ENCODE results near the gene FNIP1. TPM values are rescaled to one million over a fixed set of nuclear protein-coding genes. Genes with fewer than 3 reads are reported as not detected.

The FNIP1 gene
- total and polyA plus RNA-seq, 2 experiments from 2014 or later = 20.7 to 73.4 TPM

DNA sequence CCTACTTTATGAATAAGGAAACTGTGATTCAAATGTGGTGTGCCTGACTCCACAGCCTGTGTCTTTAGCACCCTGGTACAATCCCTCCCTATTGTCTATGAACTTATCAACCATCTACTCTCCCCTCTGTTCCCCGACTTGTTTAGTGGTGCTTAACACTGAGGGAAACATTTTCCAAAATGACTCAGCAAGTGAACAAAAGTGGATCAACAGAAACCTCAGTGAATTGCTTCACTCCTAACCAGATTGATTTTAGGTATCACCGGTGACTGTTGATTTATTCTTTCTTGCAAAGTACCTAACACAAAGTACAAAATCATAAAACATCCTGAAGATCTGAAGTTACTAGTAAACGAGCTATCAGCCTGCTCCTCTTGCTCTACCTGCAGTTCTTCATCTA is 119.7 kb downstream of the FNIP1 start:
- H3K4me2 ChIP-seq = no peak overlapping the region
- no peak overlapping the region for H3K27ac ChIP-seq
- TF ChIP-seq EZH2 (IDR thresholded peaks at IDR 0.05; ENCODE audit: borderline replicate concordance) = no peak
- no peak for TF ChIP-seq EZH2phosphoT487 (IDR thresholded peaks at IDR 0.05; ENCODE audit: low read depth, severe bottlenecking, unreplicated experiment)
- TF ChIP-seq CTCF (IDR thresholded peaks at IDR 0.05; ENCODE audit: poor library complexity) = no peak
- H4K20me1 ChIP-seq (ENCODE audit: insufficient read depth, poor library complexity, severe bottlenecking) = no peaks in the 10 kb centered on the region
- no peaks in the 10 kb centered on the region for H3K9me2 ChIP-seq (replicated peaks; ENCODE audit: insufficient read depth)
- DNase-seq (ENCODE audit: low spot score) = no peak
- no peaks in the 10 kb centered on the region for H3K27me3 ChIP-seq
- H2AFZ ChIP-seq = no peak overlapping the region
- 84% methylated on average over 3 of the region's 3 CpGs for WGBS (ENCODE audit: low lambda C conversion rate, missing lambda C conversion rate)
- no peaks in the 10 kb centered on the region for H3K79me2 ChIP-seq
- H3K36me3 ChIP-seq (replicated peaks; ENCODE audit: insufficient read depth, low read depth) = no peaks in the 10 kb centered on the region
- H3K9me3 ChIP-seq (ENCODE audit: low read depth) = no peaks in the 10 kb centered on the region
- no peak overlapping the region for H3K4me3 ChIP-seq
- H3K4me1 ChIP-seq (ENCODE audit: insufficient read depth) = peaks cover 15% of the 10 kb centered on the region

- Histone ChIP-seq H4K20me1 (ENCODE audit: insufficient read depth, poor library complexity, severe bottlenecking) (no peaks in the 10 kb centered on the region), H3K27ac (peak overlapping the region; percentile 61), H3K4me3 (no peak overlapping the region), H3K4me1 (ENCODE audit: insufficient read depth) (peaks cover 14% of the 10 kb centered on the region), H2AFZ (no peak overlapping the region), H3K27me3 (no peaks in the 10 kb centered on the region), H3K4me2 (peak overlapping the region; percentile 15), H3K36me3 (replicated peaks; ENCODE audit: insufficient read depth, low read depth) (no peaks in the 10 kb centered on the region), H3K9me3 (ENCODE audit: low read depth) (no peaks in the 10 kb centered on the region), H3K9me2 (replicated peaks; ENCODE audit: insufficient read depth) (no peaks in the 10 kb centered on the region), H3K79me2 (peaks cover 5% of the 10 kb centered on the region)
- TF ChIP-seq EZH2 (IDR thresholded peaks at IDR 0.05; ENCODE audit: borderline replicate concordance) (no peak), CTCF (IDR thresholded peaks at IDR 0.05; ENCODE audit: poor library complexity) (no peak), EZH2phosphoT487 (IDR thresholded peaks at IDR 0.05; ENCODE audit: low read depth, severe bottlenecking, unreplicated experiment) (no peak)
- WGBS (ENCODE audit: low lambda C conversion rate, missing lambda C conversion rate) = 83% methylated on average over 6 of the region's 6 CpGs
- DNase-seq (ENCODE audit: low spot score) = no peak
Measured at GRCh38 chr5:131672776-131673175, 124.0 kb downstream of the FNIP1 start.

GRCh38 chr5:131671994-131672655 is 124.7 kb downstream of the FNIP1 start:
- H3K79me2 ChIP-seq = peaks cover 8% of the 10 kb centered on the region
- no peaks in the 10 kb centered on the region for H3K9me2 ChIP-seq (replicated peaks; ENCODE audit: insufficient read depth)
- H3K36me3 ChIP-seq (replicated peaks; ENCODE audit: insufficient read depth, low read depth) = no peaks in the 10 kb centered on the region
- WGBS (ENCODE audit: low lambda C conversion rate, missing lambda C conversion rate) = 26% methylated on average over 2 of the region's 2 CpGs
- peak; percentile 63 for DNase-seq (ENCODE audit: low spot score)
- TF ChIP-seq EZH2 (IDR thresholded peaks at IDR 0.05; ENCODE audit: borderline replicate concordance) (no peak), EZH2phosphoT487 (IDR thresholded peaks at IDR 0.05; ENCODE audit: low read depth, severe bottlenecking, unreplicated experiment) (no peak), CTCF (IDR thresholded peaks at IDR 0.05; ENCODE audit: poor library complexity) (no peak)
- peak overlapping the region; percentile 15 for H3K4me2 ChIP-seq
- H3K4me1 ChIP-seq (ENCODE audit: insufficient read depth) = peaks cover 14% of the 10 kb centered on the region
- no peaks in the 10 kb centered on the region for H3K27me3 ChIP-seq
- no peaks in the 10 kb centered on the region for H3K9me3 ChIP-seq (ENCODE audit: low read depth)
- no peak overlapping the region for H2AFZ ChIP-seq
- H3K27ac ChIP-seq = peak overlapping the region; percentile 61
- H3K4me3 ChIP-seq = no peak overlapping the region
- H4K20me1 ChIP-seq (ENCODE audit: insufficient read depth, poor library complexity, severe bottlenecking) = no peaks in the 10 kb centered on the region

Measured in hepatocyte (in vitro differentiated cells).